Lower leg skin (tissue), 4 donors: Measurements from ENCODE around the gene ADCY2. TPM values are rescaled to one million over a fixed set of nuclear protein-coding genes. Genes with fewer than 3 reads are reported as not detected.

Experiments
- DNase-seq, 2 donors: peaks; one replicate each; pipeline ENCODE4 v3.0.0-alpha.2; 2019; ENCODE audit warnings: low spot score in 2 of 2
- H3K4me3 ChIP-seq: fragments of 200-600 bp; sonication (generic); 2 replicates; pipeline ENCODE4 v1.5.1; 2017; ENCODE audit warnings: mild to moderate bottlenecking, low read depth; ENCODE audit not compliant: poor library complexity, severe bottlenecking
- POLR2A ChIP-seq, 2 donors: fragments of 450-650 bp; IDR thresholded peaks; one replicate each; pipeline ENCODE4 v1.6.1; 2016 to 2017; ENCODE audit warnings: antibody characterized with exemption in 2 of 2, mild to moderate bottlenecking in 1 of 2, moderate library complexity in 1 of 2
- WGBS, 2 donors: methylation state at CpG; one replicate each; pipeline ENCODE4 v1.1.5; 2018; 5-methylcytosine and 5-hydroxymethylcytosine counted together
- intact Hi-C: fragments of 100-400 bp; cut with DNase I; formaldehyde crosslinking; loops from one replicate; pipeline ENCODE4 v1.15.0; 2023; ENCODE audit warnings: low total_unique reads
- total RNA-seq, 4 donors: library from RNA; depleted of rRNA; stranded (reverse); fragments of >200 nt; gene quantifications; one replicate each; pipeline ENCODE4 v1.1.0, GENCODE V29; 2016
- TF ChIP-seq, protein P1 (sequence below), 3 donors: fragments of 450-650 bp; IDR thresholded peaks; one replicate each; pipeline ENCODE4 v1.5.1; 2016; ENCODE audit warnings: antibody characterized with exemption in 3 of 3, mild to moderate bottlenecking in 3 of 3, moderate library complexity in 2 of 3

The ADCY2 gene
- total RNA-seq, 4 donors from 2014 or later: 7.3 to 11.5 (median 8.2) TPM

- intact Hi-C loops: no loop called here
- H3K4me3 ChIP-seq: no peak overlapping the region
- TF ChIP-seq, protein P1, sequence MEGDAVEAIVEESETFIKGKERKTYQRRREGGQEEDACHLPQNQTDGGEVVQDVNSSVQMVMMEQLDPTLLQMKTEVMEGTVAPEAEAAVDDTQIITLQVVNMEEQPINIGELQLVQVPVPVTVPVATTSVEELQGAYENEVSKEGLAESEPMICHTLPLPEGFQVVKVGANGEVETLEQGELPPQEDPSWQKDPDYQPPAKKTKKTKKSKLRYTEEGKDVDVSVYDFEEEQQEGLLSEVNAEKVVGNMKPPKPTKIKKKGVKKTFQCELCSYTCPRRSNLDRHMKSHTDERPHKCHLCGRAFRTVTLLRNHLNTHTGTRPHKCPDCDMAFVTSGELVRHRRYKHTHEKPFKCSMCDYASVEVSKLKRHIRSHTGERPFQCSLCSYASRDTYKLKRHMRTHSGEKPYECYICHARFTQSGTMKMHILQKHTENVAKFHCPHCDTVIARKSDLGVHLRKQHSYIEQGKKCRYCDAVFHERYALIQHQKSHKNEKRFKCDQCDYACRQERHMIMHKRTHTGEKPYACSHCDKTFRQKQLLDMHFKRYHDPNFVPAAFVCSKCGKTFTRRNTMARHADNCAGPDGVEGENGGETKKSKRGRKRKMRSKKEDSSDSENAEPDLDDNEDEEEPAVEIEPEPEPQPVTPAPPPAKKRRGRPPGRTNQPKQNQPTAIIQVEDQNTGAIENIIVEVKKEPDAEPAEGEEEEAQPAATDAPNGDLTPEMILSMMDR (IDR thresholded peaks at IDR 0.05): no peak
- no peak for TF ChIP-seq POLR2A (IDR thresholded peaks at IDR 0.05)
- DNase-seq: no peak
- WGBS, 2 donors: 77 to 85% methylated on average over 7 of the region's 7 CpGs
Measured at GRCh38 chr5:7467179-7467578, 71.2 kb downstream of the ADCY2 start.

GRCh38 chr5:7468742-7469141 is 72.8 kb downstream of the ADCY2 start:
- intact Hi-C loops: no loop called here
- DNase-seq: no peak
- TF ChIP-seq, protein P1 (IDR thresholded peaks at IDR 0.05): no peak
- no peak for TF ChIP-seq POLR2A (IDR thresholded peaks at IDR 0.05)
- WGBS, 2 donors: 64 to 74% methylated on average over 2 of the region's 2 CpGs
- no peak overlapping the region for H3K4me3 ChIP-seq

DNA sequence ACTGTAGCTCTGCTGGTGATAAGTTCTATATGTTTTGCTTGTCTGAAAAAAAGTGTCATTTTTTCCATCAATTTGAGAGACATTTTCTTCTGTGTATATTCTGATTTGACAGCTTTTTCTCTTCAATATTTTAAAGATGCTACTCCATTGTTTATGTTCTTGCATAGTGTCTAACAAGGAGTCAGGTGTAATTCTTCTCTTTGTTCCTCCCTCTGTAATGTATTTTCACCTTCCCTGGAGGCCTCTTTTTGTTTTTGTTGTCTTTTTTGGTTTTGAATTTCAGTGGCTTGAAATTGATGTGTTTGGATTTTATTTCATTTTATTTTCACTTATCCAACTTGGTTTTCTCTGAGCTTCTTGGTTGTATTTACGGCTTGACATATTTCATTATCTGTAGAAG is 75.8 kb downstream of the ADCY2 start:
- no peak for DNase-seq
- WGBS, 2 donors: 94 to 100% methylated on average over 1 of the region's 1 CpG
- intact Hi-C loops: no loop called here
- no peak for TF ChIP-seq POLR2A (IDR thresholded peaks at IDR 0.05)
- TF ChIP-seq, protein P1 (IDR thresholded peaks at IDR 0.05): no peak
- no peak overlapping the region for H3K4me3 ChIP-seq

DNA sequence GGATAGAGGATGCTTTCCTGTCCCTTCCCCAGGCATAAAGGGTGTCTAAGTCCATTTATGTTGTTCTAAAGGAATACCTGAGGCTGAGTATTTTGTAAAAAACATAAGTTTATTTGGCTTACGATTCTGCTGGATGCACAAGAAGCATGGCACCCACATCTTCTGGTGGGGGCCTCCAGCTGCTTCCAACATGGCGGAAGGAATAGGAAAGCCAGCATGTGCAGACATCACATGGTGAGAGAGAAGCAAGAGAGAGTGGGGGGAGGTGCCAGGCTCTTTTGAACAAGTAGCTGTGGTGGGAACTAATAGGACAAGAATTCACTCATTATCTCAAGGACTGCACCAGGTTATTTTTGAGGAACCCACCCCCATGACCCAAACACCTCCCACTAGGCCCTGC is 77.2 kb downstream of the ADCY2 start:
- intact Hi-C loops: no loop called here
- WGBS, 2 donors: 86 to 98% methylated on average over 2 of the region's 2 CpGs

DNA sequence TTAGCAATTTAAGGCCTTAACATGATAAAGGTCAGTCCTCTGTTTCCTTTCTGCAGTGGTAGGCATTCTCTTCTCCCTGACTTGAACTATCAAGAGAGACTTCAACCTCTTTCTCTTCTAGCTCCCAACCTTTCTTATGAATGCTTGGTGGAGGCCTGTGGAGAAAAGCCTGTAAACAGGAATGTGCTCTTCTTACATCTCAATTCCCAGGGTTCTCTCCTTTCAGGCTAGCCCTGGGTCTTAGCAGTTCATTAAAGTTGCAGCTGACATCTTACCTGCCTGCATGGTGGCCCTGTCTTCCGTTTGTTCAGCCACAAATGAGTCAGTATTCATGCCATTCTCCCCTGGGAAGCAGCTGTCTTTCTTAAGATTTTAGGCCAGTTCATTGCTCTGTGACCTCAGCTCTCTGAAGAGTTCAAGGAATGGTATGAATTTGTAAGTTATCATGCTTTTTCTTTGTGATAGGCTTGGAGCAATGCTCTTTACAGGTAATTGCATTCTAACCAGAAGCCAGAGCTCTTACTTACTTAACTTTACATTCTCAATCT is 77.8 kb downstream of the ADCY2 start:
- TF ChIP-seq POLR2A (IDR thresholded peaks at IDR 0.05): no peak
- TF ChIP-seq, protein P1 (IDR thresholded peaks at IDR 0.05): no peak
- DNase-seq: no peak
- 30 to 36% methylated on average over 1 of the region's 1 CpG for WGBS, 2 donors
- intact Hi-C loops: no loop called here
- no peak overlapping the region for H3K4me3 ChIP-seq

More for the DNA sequence above, 77.2 kb downstream of the ADCY2 start:
- H3K4me3 ChIP-seq: no peak overlapping the region
- no peak for TF ChIP-seq POLR2A (IDR thresholded peaks at IDR 0.05)
- TF ChIP-seq, protein P1 (IDR thresholded peaks at IDR 0.05): no peak
- no peak for DNase-seq

DNA sequence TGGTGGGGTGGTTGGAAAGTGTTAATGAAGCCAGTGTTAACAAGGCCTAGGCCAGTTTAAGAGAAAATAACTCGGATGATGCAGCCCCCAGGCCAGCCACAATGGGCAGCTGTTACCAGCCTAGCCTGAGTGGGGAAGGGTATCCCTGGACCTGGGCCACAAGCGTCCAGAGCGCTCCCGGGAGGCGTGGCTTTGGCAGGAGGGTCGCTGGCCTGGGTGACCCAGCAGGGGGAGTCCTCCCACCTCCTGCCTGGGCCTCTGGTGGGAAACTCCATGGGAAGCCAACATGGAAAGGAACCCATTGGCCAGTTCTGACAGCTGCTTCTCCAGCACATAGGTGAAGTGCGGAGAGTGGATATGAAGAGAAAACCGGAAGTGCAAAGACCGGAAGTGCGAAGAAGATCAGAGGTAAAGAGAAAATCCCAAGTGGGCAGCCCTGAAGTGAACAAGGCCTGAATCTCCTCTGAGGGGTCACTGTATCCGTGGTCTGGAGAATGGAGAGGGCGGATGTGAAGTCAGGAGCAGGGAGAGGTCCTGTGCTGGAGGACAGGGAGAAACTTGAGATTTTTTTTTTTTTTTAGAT is 79.0 kb downstream of the ADCY2 start:
- intact Hi-C loops: no loop called here
- no peak for DNase-seq
- 88 to 96% methylated on average over 11 to 12 of the region's 12 CpGs for WGBS, 2 donors
- TF ChIP-seq POLR2A (IDR thresholded peaks at IDR 0.05): no peak
- TF ChIP-seq, protein P1 (IDR thresholded peaks at IDR 0.05): no peak
- no peak overlapping the region for H3K4me3 ChIP-seq
